PFSK-1 (cell line): Measurements from ENCODE around the gene GPR161.

Experiments used
- FOXP2 ChIP-seq: optimal IDR thresholded peaks from 2 replicates; pipeline ENCODE3; 2011; ENCODE audit warnings: borderline replicate concordance, control low read depth, inconsistent platforms; ENCODE audit not compliant: insufficient read depth; ENCODE audit errors: extremely low read length, extremely low read depth
- POLR2AphosphoS5 ChIP-seq: IDR thresholded peaks from 2 replicates; pipeline ENCODE4 v1.6.1; 2012; ENCODE audit warnings: low read depth, mild to moderate bottlenecking, control low read depth, low read length, moderate library complexity
- REST ChIP-seq, 2 experiments: IDR thresholded peaks; 2 replicates each; pipeline versions ENCODE4 v1.6.1 to v1.8.0; 2011 to 2012; ENCODE audit warnings: low read depth in 2 of 2, low read length in 2 of 2, control low read depth in 1 of 2, inconsistent platforms in 1 of 2, mild to moderate bottlenecking in 1 of 2, moderate library complexity in 1 of 2; ENCODE audit not compliant: insufficient read depth in 1 of 2
- SIN3A ChIP-seq: IDR thresholded peaks from 2 replicates; pipeline ENCODE4 v1.6.1; 2012; ENCODE audit warnings: mild to moderate bottlenecking, low read length, moderate library complexity, borderline replicate concordance; ENCODE audit not compliant: insufficient read depth
- TAF1 ChIP-seq: IDR thresholded peaks from 2 replicates; pipeline ENCODE4 v1.6.1; 2012; ENCODE audit warnings: low read length, control low read depth, borderline replicate concordance; ENCODE audit not compliant: insufficient read depth

The GPR161 gene

GRCh38 chr1:168102487-168102886, 34.2 kb downstream of the GPR161 start:
- no peak for TF ChIP-seq FOXP2
- TF ChIP-seq REST (IDR thresholded peaks at IDR 0.05; ENCODE audit: insufficient read depth in 1 of 2, low read depth in 2 of 2, low read length in 2 of 2): no peak
- no peak for TF ChIP-seq POLR2AphosphoS5
- TF ChIP-seq SIN3A: no peak
- no peak for TF ChIP-seq TAF1

- TF ChIP-seq POLR2AphosphoS5: no peak
- no peak for TF ChIP-seq SIN3A
- no peak for TF ChIP-seq TAF1
- TF ChIP-seq FOXP2: no peak
- TF ChIP-seq REST (IDR thresholded peaks at IDR 0.05; ENCODE audit: insufficient read depth in 1 of 2, low read depth in 2 of 2, low read length in 2 of 2): no peak
These were observed 35.4 kb downstream of the GPR161 start for GRCh38 chr1:168101336-168101735.

GRCh38 chr1:168100315-168101002, 36.3 kb downstream of the GPR161 start:
- TF ChIP-seq FOXP2: no peak
- TF ChIP-seq TAF1: no peak
- TF ChIP-seq REST (IDR thresholded peaks at IDR 0.05; ENCODE audit: insufficient read depth in 1 of 2, low read depth in 2 of 2, low read length in 2 of 2): no peak
- TF ChIP-seq POLR2AphosphoS5: no peak
- no peak for TF ChIP-seq SIN3A

- TF ChIP-seq SIN3A: no peak
- no peak for TF ChIP-seq REST (IDR thresholded peaks at IDR 0.05; ENCODE audit: insufficient read depth in 1 of 2, low read depth in 2 of 2, low read length in 2 of 2)
- no peak for TF ChIP-seq FOXP2
- no peak for TF ChIP-seq POLR2AphosphoS5
- no peak for TF ChIP-seq TAF1
These were observed 37.4 kb downstream of the GPR161 start for GRCh38 chr1:168099337-168099801.

GRCh38 chr1:168098534-168099320, 38.0 kb downstream of the GPR161 start:
- TF ChIP-seq TAF1: no peak
- TF ChIP-seq REST (IDR thresholded peaks at IDR 0.05; ENCODE audit: insufficient read depth in 1 of 2, low read depth in 2 of 2, low read length in 2 of 2): no peak
- no peak for TF ChIP-seq FOXP2
- TF ChIP-seq POLR2AphosphoS5: no peak
- TF ChIP-seq SIN3A: no peak
